ENCODE results near the gene HSF5.

The HSF5 gene

GRCh38 chr17:58480090-58480489, 8.1 kb downstream of the HSF5 start:
- DNase-seq, result no peak

GRCh38 chr17:58476812-58477211, 11.4 kb downstream of the HSF5 start:
- DNase-seq, result no peak

- DNase-seq, result no peak
These were observed 12.2 kb downstream of the HSF5 start for GRCh38 chr17:58475985-58476384.

GRCh38 chr17:58470356-58470755, 17.9 kb downstream of the HSF5 start:
- no peak for DNase-seq

GRCh38 chr17:58468944-58469343, 19.3 kb downstream of the HSF5 start:
- DNase-seq, result no peak

GRCh38 chr17:58455491-58455890, 32.7 kb downstream of the HSF5 start:
- DNase-seq, result no peak

GRCh38 chr17:58452738-58453137, 35.5 kb downstream of the HSF5 start:
- DNase-seq, result no peak

GRCh38 chr17:58447039-58447975, 40.9 kb downstream of the HSF5 start:
- DNase-seq, result peak; percentile 15

GRCh38 chr17:58446086-58446485, 42.1 kb downstream of the HSF5 start:
- no peak for DNase-seq

- DNase-seq, result no peak
These were observed 51.4 kb downstream of the HSF5 start for GRCh38 chr17:58436805-58437239.

- DNase-seq, result no peak
These were observed 52.0 kb downstream of the HSF5 start for GRCh38 chr17:58436245-58436644.

- no peak for DNase-seq
These were observed 55.2 kb downstream of the HSF5 start for GRCh38 chr17:58432806-58433573.

GRCh38 chr17:58427807-58428206, 60.4 kb downstream of the HSF5 start:
- DNase-seq, result no peak

GRCh38 chr17:58421711-58422110, 66.5 kb downstream of the HSF5 start:
- no peak for DNase-seq

- no peak for DNase-seq
These were observed 67.4 kb downstream of the HSF5 start for GRCh38 chr17:58420827-58421226.

GRCh38 chr17:58417300-58418092, 70.7 kb downstream of the HSF5 start, which contains the start of gene RNF43:
RNF43 (minus strand) TSS chr17:58417534; CDS start chr17:58415577, 1,957 bp downstream.
- DNase-seq, result peak; percentile 90

GRCh38 chr17:58416937-58417299, 71.3 kb downstream of the HSF5 start:
- DNase-seq, result no peak

- DNase-seq, result no peak
These were observed 71.8 kb downstream of the HSF5 start for GRCh38 chr17:58416396-58416795.

- DNase-seq, result no peak
These were observed 72.7 kb downstream of the HSF5 start for GRCh38 chr17:58415371-58416055.

- no peak for DNase-seq
These were observed 73.6 kb downstream of the HSF5 start for GRCh38 chr17:58414596-58414997.

- no peak for DNase-seq
These were observed 74.5 kb downstream of the HSF5 start for GRCh38 chr17:58413684-58414083.

GRCh38 chr17:58412961-58413586, 75.1 kb downstream of the HSF5 start:
- DNase-seq, result no peak

Measured in NCI-H1048 (cell line).